ENCODE measurements around the gene GNB1. TPM values are rescaled to one million over a fixed set of nuclear protein-coding genes. Genes with fewer than 3 reads are reported as not detected.

The GNB1 gene
- total and polyA plus RNA-seq, 9 of the 15 experiments (the other 6 are each of a cell fraction or from before 2014, with no cell fraction given) = 34.3 to 388 (median 114) TPM

- no peak for TF ChIP-seq ZHX1 (conservative IDR thresholded peaks at IDR 0.05; ENCODE audit: low read length)
- no peak for TF ChIP-seq NR2C1 (IDR thresholded peaks at IDR 0.05)
- no peak for TF ChIP-seq NR2C1 (tag; IDR thresholded peaks at IDR 0.05)
- TF ChIP-seq AFF4 (CRISPR knock-in tag; IDR thresholded peaks at IDR 0.05) = no peak
- no peak for TF ChIP-seq ZNF512 (tag; IDR thresholded peaks at IDR 0.05)
- no peak for TF ChIP-seq ETV6 (IDR thresholded peaks at IDR 0.05; ENCODE audit: borderline replicate concordance in 1 of 2, low read depth in 2 of 2, low read length in 1 of 2)
- no peak; the same call in 1 of the 2 replicates for TF ChIP-seq ETV6 (CRISPR knock-in tag; IDR thresholded peaks at IDR 0.05; ENCODE audit: borderline replicate concordance)
- TF ChIP-seq TRIM25 (IDR thresholded peaks at IDR 0.05; ENCODE audit: borderline replicate concordance) = no peak
- TF ChIP-seq MLLT1 (IDR thresholded peaks at IDR 0.05) = peak in 1 of 2 experiments; percentile 48; a peak in 1 of 4 replicates
- TF ChIP-seq POLR3G (IDR thresholded peaks at IDR 0.05; ENCODE audit: extremely low read depth, insufficient read length, insufficient replicate concordance) = no peak
- no peak for TF ChIP-seq SFPQ (IDR thresholded peaks at IDR 0.05; ENCODE audit: low read depth, low read length)
- peak; percentile 46 for TF ChIP-seq CEBPB (tag; IDR thresholded peaks at IDR 0.05)
- TF ChIP-seq BHLHE40 (IDR thresholded peaks at IDR 0.05; ENCODE audit: low read length) = no peak
These were observed 1.7 kb downstream of the GNB1 start (continued) for GRCh38 chr1:1889090-1889750.
